Bone marrow (tissue), 2 donors: ENCODE measurements around the gene BORCS5.
"Not testable (repeated sequence)": the region's sequence is repeated elsewhere in the genome, so short reads cannot be mapped to it uniquely, and the experiment has no call there.

Experiments used
- DNase-seq, 2 donors: peaks; one replicate each; lab custom pipeline; 2025; lab: John Stamatoyannopoulos, UW

BORCS5 gene

GRCh38 chr12:12393171-12393570 lies 36.3 kb downstream of the BORCS5 start:
- no peak for DNase-seq

- no peak for DNase-seq
Measured at GRCh38 chr12:12396694-12397093, 39.8 kb downstream of the BORCS5 start.

- DNase-seq, result no peak
Measured at GRCh38 chr12:12397184-12397583, 40.3 kb downstream of the BORCS5 start.

- no peak for DNase-seq
Measured at GRCh38 chr12:12398026-12398859, 41.4 kb downstream of the BORCS5 start.

- DNase-seq, result no peak
Measured at GRCh38 chr12:12399161-12399560, 42.3 kb downstream of the BORCS5 start.

- DNase-seq, result no peak
Measured at GRCh38 chr12:12399776-12400305, 43.0 kb downstream of the BORCS5 start.

GRCh38 chr12:12400793-12401192 lies 43.9 kb downstream of the BORCS5 start:
- no peak for DNase-seq

- no peak for DNase-seq
Measured at GRCh38 chr12:12403264-12404248, 46.7 kb downstream of the BORCS5 start.

GRCh38 chr12:12404297-12404696 lies 47.4 kb downstream of the BORCS5 start:
- no peak for DNase-seq

- DNase-seq, result no peak
Measured at GRCh38 chr12:12405882-12406281, 49.0 kb downstream of the BORCS5 start.

GRCh38 chr12:12406762-12407161 lies 49.9 kb downstream of the BORCS5 start:
- no peak for DNase-seq

- DNase-seq, result no peak
Measured at GRCh38 chr12:12408265-12408690, 51.4 kb downstream of the BORCS5 start.

- not testable (repeated sequence) for DNase-seq
Measured at GRCh38 chr12:12409337-12409736, 52.5 kb downstream of the BORCS5 start.

- DNase-seq, result no peak
Measured at GRCh38 chr12:12415886-12416285, 59.0 kb downstream of the BORCS5 start.

GRCh38 chr12:12419165-12419564 lies 62.3 kb downstream of the BORCS5 start:
- not testable (repeated sequence) for DNase-seq

- no peak for DNase-seq
Measured at GRCh38 chr12:12423367-12423766, 66.5 kb downstream of the BORCS5 start.

GRCh38 chr12:12425001-12425400 lies 68.1 kb downstream of the BORCS5 start:
- DNase-seq, result no peak

- no peak for DNase-seq
Measured at GRCh38 chr12:12425616-12426015, 68.7 kb downstream of the BORCS5 start.

GRCh38 chr12:12427568-12427967 lies 70.7 kb downstream of the BORCS5 start:
- no peak for DNase-seq

- DNase-seq, result no peak
Measured at GRCh38 chr12:12428047-12428446, 71.2 kb downstream of the BORCS5 start.

- DNase-seq, result no peak
Measured at GRCh38 chr12:12428961-12429657, 72.2 kb downstream of the BORCS5 start.

GRCh38 chr12:12432364-12432763 lies 75.5 kb downstream of the BORCS5 start:
- no peak for DNase-seq
